GM19351 (cell line): ENCODE results near the gene OSBPL3.
A peak's percentile ranks its signal among the peaks of the same experiment; 100 is the strongest.

Source experiments
- ATAC-seq: cut with Tn5 transposase; IDR thresholded peaks from one replicate; pipeline ENCODE4 v1.9.1; 2021; ENCODE audit warnings: mild to moderate bottlenecking, moderate library complexity; ENCODE audit not compliant: unreplicated experiment

Gene OSBPL3

GRCh38 chr7:24899905-24900304 lies 80.1 kb downstream of the OSBPL3 start:
- ATAC-seq: peak; percentile 47

- ATAC-seq: no peak
Measured at GRCh38 chr7:24899161-24899560, 80.8 kb downstream of the OSBPL3 start.

- peak; percentile 39 for ATAC-seq
Measured at GRCh38 chr7:24898691-24899090, 81.3 kb downstream of the OSBPL3 start.

- ATAC-seq: peak; percentile 80
Measured at GRCh38 chr7:24896031-24896501, 83.9 kb downstream of the OSBPL3 start.

- no peak for ATAC-seq
Measured at GRCh38 chr7:24894429-24895221, 85.4 kb downstream of the OSBPL3 start.

- ATAC-seq: no peak
Measured at GRCh38 chr7:24891311-24891735, 88.7 kb downstream of the OSBPL3 start.

- no peak for ATAC-seq
Measured at GRCh38 chr7:24889611-24890010, 90.4 kb downstream of the OSBPL3 start.

GRCh38 chr7:24888653-24889052 lies 91.3 kb downstream of the OSBPL3 start:
- no peak for ATAC-seq

GRCh38 chr7:24885716-24886115 lies 94.3 kb downstream of the OSBPL3 start:
- ATAC-seq: no peak

GRCh38 chr7:24885305-24885704 lies 94.7 kb downstream of the OSBPL3 start:
- ATAC-seq: no peak

GRCh38 chr7:24884401-24884800 lies 95.6 kb downstream of the OSBPL3 start:
- no peak for ATAC-seq

GRCh38 chr7:24883622-24884013 lies 96.4 kb downstream of the OSBPL3 start:
- ATAC-seq: no peak

GRCh38 chr7:24882989-24883621 lies 96.9 kb downstream of the OSBPL3 start:
- ATAC-seq: no peak

- ATAC-seq: no peak
Measured at GRCh38 chr7:24881623-24882022, 98.4 kb downstream of the OSBPL3 start.

- ATAC-seq: no peak
Measured at GRCh38 chr7:24880886-24881285, 99.1 kb downstream of the OSBPL3 start.

GRCh38 chr7:24879291-24879690 lies 100.7 kb downstream of the OSBPL3 start:
- no peak for ATAC-seq

- ATAC-seq: peak; percentile 89
Measured at GRCh38 chr7:24877790-24878311, 102.1 kb downstream of the OSBPL3 start.

GRCh38 chr7:24874791-24875190 lies 105.2 kb downstream of the OSBPL3 start:
- no peak for ATAC-seq

- no peak for ATAC-seq
Measured at GRCh38 chr7:24873944-24874343, 106.0 kb downstream of the OSBPL3 start.

- no peak for ATAC-seq
Measured at GRCh38 chr7:24871770-24872169, 108.2 kb downstream of the OSBPL3 start.

- no peak for ATAC-seq
Measured at GRCh38 chr7:24870766-24871165, 109.2 kb downstream of the OSBPL3 start.

GRCh38 chr7:24869572-24869971 lies 110.4 kb downstream of the OSBPL3 start:
- ATAC-seq: no peak
